GM12874 (cell line): ENCODE measurements around the gene SIRPB1.

ENCODE experiments used
- CTCF ChIP-seq: IDR thresholded peaks from 2 replicates; pipeline ENCODE4 v1.5.1; 2011; ENCODE audit warnings: low read depth, mild to moderate bottlenecking, control low read depth, low read length, moderate library complexity; ENCODE audit not compliant: insufficient read depth

Gene SIRPB1

GRCh38 chr20:1627200-1627550 is 7.4 kb upstream of the SIRPB1 start:
- TF ChIP-seq CTCF, result no peak

GRCh38 chr20:1626528-1627199 is 6.9 kb upstream of the SIRPB1 start:
- no peak for TF ChIP-seq CTCF

- no peak for TF ChIP-seq CTCF
Measured at GRCh38 chr20:1625083-1625690, 5.4 kb upstream of the SIRPB1 start.

GRCh38 chr20:1623501-1624205 is 3.8 kb upstream of the SIRPB1 start:
- no peak for TF ChIP-seq CTCF

- no peak for TF ChIP-seq CTCF
Measured at GRCh38 chr20:1622450-1622849, 2.6 kb upstream of the SIRPB1 start.

GRCh38 chr20:1621316-1621715 is 1.5 kb upstream of the SIRPB1 start:
- no peak for TF ChIP-seq CTCF

- no peak for TF ChIP-seq CTCF
Measured at GRCh38 chr20:1618954-1619540, 762 bp downstream of the SIRPB1 start.
